NOMO-1 treated with dmso at 0.1 percent for 144 hours (cell line): ENCODE data around the gene TSEN34.
"Not testable (repeated sequence)": the region's sequence is repeated elsewhere in the genome, so short reads cannot be mapped to it uniquely, and the experiment has no call there.

Experiments used
- DNase-seq: peaks from one replicate; lab custom pipeline; 2025; ENCODE audit not compliant: unreplicated experiment; lab: John Stamatoyannopoulos, UW

Gene TSEN34

DNA sequence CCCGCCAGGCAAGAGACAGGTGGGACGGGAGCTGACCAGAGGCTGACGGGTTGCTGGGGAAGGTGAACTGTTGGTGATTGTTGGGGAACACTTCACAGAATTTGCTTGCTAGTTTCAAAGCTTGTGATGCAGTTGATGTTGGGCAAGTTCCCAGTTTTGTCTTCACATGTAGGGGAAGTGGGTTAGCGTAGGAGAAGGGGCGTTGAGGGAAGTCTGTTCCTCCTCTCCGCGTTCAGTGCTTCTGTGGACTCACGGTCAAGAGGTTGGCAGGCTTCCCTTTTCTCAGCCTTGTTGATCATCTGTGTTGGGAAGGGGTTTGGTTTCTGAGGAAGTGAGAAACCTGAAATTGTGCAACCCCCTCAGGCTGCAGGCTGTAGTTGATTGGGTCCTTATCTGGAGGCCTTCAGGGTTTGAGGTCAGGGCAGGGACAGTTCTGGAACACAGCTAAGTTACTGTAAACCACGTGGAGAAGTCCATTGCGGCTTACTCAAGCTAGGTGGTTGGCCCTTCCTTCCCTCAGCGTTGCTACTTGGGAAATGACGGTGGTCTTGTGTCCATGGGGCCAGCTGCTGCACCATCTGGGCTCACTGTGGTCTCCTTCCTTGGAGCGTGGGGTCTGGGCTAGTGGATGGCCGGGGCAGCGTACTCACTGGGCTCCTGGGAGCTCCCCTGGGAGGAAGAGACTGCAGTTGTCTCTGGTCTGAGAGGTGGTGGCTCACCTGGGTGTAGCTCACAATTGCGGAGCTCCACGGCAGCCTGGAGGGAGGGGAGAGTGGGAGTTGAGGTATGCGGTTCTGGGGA is 17.1 kb downstream of the TSEN34 start:
- DNase-seq, result peak; percentile 99

DNA sequence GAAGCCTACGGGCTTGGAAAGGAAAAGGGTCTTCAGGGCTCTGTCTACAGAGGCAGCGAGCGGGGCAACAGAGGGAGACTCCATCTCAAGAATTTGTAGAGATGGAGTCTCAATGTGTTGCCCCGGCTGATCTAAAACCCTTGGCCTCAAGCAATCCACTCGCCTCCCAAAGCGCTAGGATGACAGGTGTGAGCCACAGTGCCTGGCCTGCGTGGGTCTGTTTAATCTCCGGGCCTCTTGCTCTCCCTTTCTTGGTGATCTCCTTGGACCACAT is 17.6 kb downstream of the TSEN34 start:
- DNase-seq, result no peak

DNA sequence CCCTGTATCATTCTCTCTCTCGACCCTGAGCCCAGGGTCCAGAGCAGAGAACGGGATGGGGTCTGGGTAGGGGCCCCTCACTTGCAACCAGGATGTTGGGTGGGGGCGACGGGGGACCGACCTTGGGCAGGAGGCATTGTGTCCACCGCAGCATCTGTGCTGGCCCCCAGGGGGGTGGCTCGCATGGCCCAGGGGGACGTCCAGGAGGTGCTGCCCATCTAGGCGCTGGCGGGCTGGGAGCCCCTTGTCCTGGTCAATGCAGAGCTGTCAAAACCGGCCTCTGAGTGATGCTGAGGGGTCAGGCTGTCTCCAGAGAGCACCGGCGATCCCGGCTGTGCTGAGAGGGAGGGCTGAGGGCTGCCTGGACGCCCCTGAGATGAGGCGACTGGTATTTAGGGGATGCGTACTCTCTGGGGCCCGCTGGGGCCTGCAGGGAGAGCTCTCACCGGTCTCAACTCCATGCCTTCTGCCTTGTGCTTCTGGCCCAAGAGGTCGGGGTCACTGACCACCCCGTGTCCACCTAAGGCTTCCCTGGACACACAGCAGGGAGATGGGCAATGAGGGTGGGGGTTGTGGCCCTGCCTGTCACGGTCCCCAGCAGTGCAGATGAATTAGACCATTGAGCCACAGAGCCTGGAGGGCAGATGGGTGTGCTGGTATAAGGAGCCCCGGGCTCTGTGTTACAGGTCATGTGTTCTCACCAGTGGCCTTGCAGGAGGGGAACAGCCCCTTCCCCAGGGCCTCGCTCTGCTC is 18.1 kb downstream of the TSEN34 start:
- no peak for DNase-seq

DNA sequence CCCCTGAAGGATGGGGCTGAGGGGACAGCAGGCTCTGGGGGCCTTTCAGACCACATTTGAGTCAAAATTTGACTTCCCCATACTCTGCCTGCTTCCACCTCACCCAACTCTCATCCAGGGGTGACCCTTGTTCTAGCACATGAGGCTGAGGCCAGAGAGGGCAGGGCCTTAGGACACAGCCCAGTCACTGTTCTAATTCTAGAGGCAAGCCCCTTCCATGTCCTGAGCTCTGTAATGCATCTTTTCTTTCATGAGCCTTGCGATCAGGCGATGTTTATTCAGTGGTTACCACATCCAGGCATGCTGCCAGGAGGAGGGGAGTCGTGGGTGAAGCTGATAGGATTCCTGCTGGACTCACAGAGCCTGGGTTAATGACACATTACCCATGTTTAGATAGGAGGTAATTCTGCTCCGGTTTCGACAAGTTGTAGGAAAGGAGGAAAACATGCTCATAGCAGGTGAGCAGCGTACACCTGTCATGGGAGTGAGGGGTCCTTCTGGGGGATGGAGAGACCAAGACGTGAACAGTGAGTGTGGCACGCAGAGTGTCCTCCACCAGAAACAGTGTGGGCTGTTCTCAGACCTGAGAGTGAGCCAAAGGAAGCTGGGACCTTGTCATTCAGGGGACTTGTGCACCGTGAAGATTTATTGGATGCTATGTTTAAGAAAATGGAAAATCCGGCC is 18.8 kb downstream of the TSEN34 start:
- DNase-seq, result peak; percentile 47

DNA sequence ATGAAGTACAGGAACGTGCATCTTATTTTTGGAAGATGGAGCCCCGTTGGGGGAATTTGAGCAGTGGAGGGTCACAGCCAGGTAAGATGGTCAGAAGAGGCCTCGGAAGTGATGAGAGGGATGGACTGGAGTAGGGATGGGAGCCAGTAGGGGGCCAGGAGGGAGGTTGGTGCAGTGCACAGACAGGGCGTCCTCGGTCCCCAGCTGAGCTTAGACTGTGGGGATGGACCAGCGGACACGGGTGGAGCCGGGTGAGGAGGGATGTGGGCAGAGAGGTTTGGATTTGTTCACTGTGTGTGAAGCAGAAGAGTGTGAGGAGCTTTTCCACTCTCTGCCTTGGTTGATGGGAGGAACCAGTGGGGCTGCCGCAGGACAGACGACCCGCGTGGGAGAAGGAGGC is 20.1 kb downstream of the TSEN34 start:
- no peak for DNase-seq

DNA sequence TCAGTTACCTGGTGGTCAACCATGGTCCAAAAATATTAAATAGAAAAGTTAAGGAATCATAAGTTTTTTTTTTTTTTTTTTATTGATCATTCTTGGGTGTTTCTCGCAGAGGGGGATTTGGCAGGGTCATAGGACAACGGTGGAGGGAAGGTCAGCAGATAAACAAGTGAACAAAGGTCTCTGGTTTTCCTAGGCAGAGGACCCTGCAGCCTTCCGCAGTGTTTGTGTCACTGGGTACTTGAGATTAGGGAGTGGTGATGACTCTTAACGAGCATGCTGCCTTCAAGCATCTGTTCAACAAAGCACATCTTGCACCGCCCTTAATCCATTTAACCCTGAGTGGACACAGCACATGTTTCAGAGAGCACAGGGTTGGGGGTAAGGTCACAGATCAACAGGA is 23.1 kb downstream of the TSEN34 start:
- DNase-seq, result not testable (repeated sequence)

DNA sequence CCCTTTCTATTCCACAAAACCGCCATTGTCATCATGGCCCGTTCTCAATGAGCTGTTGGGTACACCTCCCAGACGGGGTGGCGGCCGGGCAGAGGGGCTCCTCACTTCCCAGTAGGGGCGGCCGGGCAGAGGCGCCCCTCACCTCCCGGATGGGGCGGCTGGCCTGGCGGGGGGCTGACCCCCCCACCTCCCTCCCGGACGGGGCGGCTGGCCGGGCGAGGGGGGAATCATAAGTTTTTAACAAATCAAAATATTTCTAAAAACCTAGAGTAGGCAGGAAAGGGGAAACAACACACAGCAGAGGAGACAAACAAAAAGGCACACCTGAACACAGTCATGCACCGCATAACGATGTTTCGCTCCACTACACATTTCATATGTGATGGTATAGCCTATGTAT is 23.6 kb downstream of the TSEN34 start:
- not testable (repeated sequence) for DNase-seq

DNA sequence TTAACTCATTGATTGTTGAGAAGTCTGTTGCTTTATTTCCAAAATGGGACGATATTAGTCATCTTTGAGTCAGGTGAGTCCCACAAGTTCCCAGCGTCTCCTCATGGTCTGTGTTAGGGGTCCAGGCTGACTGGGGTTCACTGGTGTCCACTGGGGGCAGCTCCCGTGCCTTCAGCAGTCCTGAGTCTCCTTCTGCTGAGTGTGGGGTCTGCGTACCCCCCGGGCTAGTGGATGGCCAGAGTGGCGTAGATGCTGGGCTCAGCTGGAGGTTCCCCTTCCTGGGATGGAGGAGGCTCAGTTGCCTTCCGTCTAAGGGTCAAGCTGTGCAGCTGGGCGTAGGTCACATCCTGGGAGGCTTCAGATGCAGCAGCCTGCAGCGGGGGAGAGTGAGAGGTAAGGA is 25.8 kb downstream of the TSEN34 start:
- DNase-seq, result no peak

DNA sequence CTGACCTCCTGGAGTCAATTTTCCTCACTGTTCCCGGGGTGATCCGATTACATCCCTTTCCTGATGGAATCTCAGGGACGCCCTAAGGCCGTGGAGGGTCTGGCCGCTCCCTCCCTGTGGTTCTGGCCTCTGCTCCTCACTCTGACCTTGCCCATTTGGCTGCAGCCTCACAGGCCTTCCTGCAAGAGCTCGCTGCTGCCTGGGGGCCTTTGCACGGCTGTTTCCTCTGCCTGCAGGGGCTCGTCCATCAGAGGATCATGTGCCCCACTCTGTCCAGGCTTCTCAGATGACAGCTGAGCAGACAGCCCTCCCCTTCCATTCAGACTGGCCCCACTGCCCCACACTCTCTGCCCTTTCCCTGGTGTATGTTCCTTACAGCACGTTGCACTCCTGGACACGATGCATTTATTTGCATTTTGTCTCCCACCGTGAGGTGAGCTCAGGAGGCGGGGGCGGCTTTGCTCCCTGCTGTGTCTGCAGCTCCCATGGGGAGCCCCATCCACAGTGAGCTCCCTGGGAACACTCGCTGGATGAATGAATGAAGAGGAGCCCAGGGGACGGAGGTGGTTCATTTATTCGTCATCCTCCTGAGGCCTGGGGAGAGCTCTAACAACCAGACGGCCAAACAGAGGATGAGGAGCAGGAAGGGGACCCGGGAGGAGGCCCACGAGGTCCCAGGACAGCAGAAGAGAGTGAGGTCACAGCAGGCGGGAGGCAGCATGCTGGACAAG is 26.6 kb downstream of the TSEN34 start:
- DNase-seq, result not testable (repeated sequence)

DNA sequence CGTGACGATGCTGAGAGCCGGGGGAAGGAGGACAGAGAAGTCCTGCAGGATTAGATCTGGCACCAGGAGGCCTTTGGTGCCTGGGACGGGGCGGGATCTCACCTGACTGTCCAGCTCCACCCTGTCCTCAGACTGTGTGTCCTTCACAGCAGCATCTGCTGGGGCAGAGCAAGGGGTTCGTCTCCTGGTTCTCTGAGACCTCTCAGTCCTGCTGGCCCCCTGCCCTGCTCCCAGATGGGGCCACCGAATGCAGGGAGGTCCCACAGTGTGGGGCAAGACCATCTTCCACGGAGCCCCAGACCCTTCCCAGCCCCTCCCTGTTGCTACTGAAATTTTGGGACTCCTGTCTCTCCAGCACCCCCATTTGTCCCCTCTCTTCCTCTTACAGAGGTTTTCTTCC is 27.2 kb downstream of the TSEN34 start:
- DNase-seq, result no peak

DNA sequence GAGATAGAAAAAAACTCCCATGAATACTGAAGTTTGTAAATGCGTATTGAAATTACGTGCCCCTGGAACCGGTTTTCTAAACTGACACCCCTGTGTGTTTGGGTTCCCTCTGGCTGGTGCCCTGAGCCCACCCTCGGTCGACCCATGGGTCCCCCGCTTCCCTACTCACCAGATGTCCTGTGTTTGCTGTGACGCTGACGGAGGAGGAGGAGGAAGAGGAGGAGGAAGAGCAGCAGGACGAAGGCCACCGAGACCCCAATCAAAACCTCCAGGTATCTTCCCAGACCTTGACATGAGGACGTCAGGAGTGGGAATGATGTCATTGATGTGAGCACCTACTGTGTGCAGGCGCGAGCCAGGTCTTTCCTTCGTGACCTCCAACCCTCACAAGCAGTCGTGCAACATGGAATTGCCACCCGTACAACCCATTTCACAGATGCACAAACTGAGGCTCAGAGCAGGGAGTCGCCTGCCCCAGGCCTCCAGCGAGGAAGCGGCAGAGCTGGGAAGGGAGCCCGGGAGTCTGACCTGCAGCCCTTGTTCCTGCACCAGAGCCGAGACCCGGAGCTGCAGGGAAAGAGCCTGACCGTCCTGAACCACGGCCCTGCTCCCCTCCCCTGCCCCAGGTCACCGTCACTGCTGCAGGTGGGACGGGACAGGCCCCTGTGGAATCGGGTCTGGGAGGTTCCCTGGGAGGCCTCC is 28.0 kb downstream of the TSEN34 start:
- DNase-seq, result no peak

DNA sequence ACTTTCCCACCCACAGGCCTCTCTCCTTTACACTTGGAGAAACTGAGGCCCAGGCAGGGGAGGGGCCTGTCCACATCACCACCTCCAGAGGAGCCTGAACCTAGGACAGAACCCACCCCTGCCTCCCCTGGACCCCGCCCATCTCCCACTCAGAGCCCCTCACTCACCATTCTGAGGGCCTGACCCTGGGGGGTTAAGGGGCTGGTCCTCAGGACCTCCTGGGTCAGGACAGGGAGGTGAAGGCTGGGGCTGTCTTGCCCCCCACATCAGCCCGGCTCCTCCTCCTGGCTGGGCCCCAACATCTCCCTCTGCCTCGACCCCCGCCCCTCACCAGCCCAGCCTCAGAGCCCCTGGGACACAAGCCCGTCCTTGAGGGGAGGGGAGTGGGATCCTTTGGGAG is 28.6 kb downstream of the TSEN34 start:
- DNase-seq, result not testable (repeated sequence)

DNA sequence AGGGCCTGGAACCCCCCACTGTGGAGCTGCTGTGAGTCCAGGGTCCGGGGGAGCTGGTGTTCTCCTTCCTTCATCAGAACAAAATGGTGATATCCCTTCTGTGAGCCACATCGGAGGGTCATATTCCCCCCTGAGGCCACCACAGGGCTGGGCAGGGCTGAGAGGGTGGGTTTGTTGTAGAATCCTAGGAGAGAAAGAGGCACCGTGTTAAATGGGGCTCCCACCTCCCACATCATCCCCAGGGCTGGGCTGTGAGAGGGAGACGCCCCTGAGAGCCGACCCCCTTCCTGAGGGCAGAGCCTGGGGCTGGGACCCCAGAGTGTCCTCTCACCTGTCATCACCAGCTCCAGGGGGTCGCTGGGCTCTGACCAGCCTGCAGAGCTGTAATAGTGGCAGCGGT is 30.8 kb downstream of the TSEN34 start:
- DNase-seq, result not testable (repeated sequence)

DNA sequence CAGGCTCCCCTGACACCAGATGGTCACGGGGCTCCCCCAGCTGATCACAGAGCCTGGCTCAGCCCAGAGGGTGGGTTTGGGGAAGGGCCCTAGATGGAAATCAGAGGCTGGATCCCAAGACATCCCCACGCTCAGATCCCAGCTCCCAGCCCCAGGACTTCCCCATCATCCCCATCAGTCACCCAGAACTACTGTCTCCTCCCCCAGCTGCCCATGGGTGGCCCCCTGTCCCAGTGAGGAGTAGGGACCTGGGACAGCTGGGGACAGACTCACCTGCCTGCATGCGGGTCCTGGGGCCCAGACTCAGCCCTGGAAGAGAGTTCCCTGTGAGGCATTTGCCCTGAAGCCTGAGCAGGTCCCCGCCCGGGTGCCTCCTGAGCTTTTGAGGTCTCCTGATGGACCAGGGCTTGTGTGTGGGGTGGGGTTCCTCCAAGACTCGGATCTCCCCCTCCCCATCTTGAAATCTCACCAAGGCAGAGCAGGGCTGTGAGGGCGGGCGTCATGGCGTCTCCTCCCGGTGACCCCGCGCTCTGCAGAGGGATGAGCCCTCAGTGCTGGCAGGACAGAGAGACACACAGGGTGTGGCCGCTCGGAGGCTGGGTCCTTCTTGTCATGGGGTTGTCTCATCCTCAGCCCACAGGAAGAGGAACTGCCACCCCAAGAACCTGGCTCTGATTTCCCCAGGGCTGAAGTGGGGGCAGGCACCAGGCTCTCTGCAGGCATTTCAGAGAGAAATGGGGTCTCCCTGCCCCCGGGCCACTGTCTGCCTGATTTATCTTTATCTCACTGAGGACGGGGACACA is 31.6 kb downstream of the TSEN34 start, which contains the start of gene LILRB3:
Gene LILRB3, minus strand, starts transcription at position 534 of the 803 bp plus-strand sequence. Its CDS starts 31 bp downstream, at position 503.
- not testable (repeated sequence) for DNase-seq

DNA sequence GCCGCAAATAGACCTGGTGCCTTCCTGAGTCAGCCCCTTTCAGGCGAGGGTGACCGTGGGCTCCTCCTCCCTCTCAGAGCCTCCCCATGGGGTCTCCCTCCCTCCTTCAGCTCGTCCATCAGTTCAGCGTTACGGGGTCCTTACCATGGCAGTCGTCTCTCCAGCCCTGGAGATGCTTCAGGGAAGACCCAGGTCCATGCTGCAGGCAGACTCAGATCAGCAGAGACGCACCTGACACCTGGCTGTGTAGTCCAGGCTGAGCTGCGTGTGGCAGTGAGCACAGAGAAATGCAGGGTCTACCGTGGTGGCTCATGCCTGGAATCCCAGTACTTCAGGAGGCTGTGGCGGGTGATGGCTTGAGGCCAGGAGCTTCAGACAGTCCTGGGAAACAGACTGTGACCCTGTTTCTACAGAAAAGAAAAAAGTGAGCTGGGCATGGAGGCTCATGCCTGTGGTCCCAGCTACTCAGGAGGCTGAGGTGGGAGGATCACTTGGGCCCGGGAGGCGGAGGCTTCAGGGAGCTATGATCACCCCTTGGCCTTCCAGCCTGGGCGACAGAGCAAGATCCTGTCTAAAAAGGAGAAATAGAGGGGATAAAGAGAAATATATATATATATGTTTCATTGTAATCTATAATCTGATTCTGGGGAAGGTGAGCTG is 32.3 kb downstream of the TSEN34 start:
- not testable (repeated sequence) for DNase-seq

DNA sequence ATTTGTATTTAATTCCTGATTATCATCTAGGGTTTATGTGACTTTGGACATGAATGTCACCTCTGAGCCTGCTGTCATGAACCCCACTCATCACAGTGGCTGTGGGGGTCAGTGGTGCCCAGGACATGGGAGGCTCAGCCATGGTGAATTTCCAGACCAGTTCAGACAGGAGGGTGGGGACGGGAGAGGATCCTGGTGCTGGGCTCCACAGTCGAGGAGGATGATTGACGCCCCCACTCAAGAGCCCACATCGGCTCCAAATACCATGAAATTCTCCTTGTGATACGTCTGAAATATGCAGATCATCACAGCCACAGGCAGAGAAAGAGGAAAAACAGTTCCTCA is 32.8 kb downstream of the TSEN34 start:
- not testable (repeated sequence) for DNase-seq

DNA sequence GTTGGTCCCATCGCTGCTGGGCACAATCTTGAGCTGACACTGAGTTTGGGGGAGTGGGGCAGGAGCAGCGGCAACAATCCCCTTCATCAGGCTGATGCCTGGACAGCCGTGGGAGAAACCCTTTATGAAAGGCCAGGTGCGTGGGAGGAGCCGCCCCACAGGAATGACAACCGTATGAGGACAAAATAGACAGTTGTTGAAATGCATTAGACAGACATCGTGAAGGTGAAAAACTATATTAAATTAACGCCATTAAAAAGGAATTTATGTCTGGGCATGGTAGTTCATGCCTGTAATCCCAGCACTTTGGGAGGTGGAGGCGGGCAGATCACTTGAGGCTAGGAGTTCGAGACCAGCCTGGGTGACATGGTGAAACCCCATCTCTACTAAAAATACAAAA is 33.5 kb downstream of the TSEN34 start:
- not testable (repeated sequence) for DNase-seq

DNA sequence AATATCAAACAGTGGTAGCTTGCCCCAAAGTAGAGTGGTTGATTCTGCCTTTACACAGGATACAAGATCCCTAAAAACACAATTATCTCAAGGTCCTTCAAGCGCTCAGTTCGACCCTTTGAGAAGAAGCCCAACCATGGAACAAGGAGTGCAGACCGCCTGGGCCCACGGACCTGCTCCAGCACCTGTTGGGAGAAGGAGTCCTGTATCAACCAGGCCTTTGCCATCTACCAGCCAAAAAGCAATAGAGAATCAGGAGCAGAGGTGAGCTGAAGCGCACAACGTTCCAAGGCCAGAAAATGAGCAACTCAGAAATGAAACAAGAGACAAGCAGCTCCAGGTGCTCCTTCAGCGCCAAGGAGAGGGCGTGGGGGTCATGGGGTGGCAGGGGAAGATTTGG is 38.0 kb downstream of the TSEN34 start:
- DNase-seq, result no peak

DNA sequence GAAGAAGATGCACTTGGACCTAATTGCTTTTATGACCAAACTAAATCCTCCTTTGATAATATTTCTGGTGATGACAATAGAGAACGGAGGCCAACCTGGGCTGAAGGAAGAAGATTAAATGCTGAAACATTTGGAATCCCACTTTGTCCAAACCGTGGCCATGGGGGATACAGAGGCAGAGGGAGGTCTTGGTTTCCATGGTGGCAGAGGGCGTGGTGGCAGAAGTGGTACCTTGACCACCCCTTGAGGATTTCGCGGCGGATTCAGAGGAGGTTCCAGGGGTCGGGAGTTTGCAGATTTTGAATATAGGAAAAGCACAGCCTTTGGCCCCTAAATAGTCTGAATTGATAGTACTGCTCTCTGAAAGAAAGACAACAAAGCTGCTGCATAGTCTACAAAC is 38.9 kb downstream of the TSEN34 start:
- no peak for DNase-seq
